C4-2B (cell line): ENCODE measurements around the gene FTH1.

Source experiments
- ZFX ChIP-seq: fragments of 450-650 bp; IDR thresholded peaks from 2 replicates; pipeline ENCODE4 v1.6.1; 2017
- TF ChIP-seq, protein P1 (sequence below): fragments of 450-650 bp; conservative IDR thresholded peaks from 2 replicates; pipeline ENCODE4 v1.5.1; 2017; ENCODE audit warnings: mild to moderate bottlenecking

DNA sequence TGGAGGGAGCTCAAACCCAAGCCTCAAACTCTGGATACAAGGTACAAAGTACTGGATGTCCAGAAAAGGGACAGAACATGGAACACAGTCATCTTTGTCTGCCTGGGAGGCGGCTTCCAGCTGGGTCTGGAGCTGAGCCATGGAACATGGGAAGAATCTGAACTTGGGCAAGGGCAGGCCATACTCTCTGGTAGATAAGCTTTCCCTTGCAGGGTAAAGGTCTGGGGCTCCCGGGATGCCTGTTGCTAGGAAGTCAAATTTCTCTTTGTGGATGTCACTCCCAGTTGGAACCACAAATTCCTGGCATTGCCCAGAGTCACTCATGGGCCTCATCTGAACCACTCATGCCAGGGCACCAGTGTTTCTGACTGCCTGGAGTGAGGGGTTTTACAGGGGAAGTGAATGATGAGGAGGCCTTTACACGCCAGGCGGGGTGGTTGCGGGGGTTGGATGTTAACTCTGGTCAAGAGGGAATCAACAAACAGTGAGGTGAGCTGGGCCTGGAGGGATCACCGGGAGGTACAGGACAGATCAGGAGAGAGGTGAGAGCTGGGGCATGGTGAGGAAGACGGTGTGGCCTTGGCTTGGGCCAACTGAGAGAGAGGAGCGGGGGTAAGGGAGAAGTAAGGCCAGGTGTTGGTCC lies 5.7 kb downstream of the FTH1 start:
- TF ChIP-seq, protein P1, sequence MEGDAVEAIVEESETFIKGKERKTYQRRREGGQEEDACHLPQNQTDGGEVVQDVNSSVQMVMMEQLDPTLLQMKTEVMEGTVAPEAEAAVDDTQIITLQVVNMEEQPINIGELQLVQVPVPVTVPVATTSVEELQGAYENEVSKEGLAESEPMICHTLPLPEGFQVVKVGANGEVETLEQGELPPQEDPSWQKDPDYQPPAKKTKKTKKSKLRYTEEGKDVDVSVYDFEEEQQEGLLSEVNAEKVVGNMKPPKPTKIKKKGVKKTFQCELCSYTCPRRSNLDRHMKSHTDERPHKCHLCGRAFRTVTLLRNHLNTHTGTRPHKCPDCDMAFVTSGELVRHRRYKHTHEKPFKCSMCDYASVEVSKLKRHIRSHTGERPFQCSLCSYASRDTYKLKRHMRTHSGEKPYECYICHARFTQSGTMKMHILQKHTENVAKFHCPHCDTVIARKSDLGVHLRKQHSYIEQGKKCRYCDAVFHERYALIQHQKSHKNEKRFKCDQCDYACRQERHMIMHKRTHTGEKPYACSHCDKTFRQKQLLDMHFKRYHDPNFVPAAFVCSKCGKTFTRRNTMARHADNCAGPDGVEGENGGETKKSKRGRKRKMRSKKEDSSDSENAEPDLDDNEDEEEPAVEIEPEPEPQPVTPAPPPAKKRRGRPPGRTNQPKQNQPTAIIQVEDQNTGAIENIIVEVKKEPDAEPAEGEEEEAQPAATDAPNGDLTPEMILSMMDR, result no peak
- no peak for TF ChIP-seq ZFX
